NCI-H748 (cell line): ENCODE data around the gene PTPRQ.
"Not testable (repeated sequence)": the region's sequence is repeated elsewhere in the genome, so short reads cannot be mapped to it uniquely, and the experiment has no call there.

Experiments
- DNase-seq: peaks from one replicate; lab custom pipeline; 2025; ENCODE audit not compliant: unreplicated experiment; lab: John Stamatoyannopoulos, UW

Gene PTPRQ

GRCh38 chr12:80627782-80628181 lies 183.7 kb downstream of the PTPRQ start:
- DNase-seq = no peak

- peak; percentile 75 for DNase-seq
Measured at GRCh38 chr12:80632835-80633234, 188.8 kb downstream of the PTPRQ start.

DNA sequence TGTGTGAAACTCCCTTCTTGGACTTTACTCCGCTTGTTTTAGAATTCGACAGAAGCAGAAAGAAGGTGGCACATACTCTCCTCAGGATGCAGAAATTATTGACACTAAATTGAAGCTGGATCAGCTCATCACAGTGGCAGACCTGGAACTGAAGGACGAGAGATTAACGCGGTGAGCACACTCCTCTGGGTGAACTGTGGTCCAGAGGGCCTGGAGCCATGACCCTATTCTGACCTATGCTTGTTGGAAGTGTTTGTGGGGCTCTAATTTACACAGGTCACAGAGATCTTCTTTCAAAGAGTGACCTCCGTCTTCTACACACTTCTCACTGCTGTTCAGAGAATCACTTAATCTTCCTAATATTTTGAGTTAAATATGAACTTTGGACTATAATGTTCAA lies 190.9 kb downstream of the PTPRQ start:
- no peak for DNase-seq

GRCh38 chr12:80636832-80637231 lies 192.8 kb downstream of the PTPRQ start:
- no peak for DNase-seq

DNA sequence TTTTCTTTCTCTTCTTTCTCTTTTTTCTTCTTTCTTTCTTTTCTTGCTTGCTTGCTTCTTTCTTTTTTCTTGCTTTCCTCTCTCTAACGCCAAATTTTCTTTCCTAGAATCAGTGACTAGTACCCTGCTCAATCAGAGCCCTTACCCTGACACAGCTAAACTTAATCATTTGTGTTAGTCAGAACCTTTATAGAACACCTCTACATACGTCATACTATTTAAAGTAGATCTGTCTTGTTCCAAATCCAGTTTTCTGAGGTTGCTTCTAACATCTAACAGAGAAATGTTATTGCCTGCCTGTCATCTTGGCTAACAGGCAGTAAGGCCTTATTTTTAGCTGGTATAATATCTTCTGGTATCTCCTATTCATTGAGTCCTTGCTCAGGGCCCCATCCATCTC lies 197.9 kb downstream of the PTPRQ start:
- no peak for DNase-seq

DNA sequence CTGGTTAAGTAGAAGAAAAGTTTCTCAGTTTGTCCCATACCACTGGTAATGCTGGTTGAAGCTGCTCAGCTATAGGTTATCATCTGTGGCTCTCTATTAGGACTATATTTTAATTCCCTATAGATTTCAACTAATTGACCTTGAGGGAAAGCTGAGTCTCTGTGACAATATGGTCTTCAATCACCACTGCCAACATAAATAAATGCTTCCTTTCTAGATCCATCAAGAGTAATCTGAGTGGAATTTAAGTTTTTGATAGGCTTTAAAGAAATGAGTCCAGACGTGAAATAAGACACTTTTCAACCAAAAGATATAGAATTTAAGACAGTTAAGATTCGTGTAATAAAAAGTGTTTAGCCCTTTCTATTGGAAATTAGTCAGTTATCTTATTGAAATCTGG lies 199.9 kb downstream of the PTPRQ start:
- no peak for DNase-seq

- no peak for DNase-seq
Measured at GRCh38 chr12:80648881-80649280, 204.8 kb downstream of the PTPRQ start.

GRCh38 chr12:80655751-80656150 lies 211.7 kb downstream of the PTPRQ start:
- DNase-seq = no peak

- DNase-seq = no peak
Measured at GRCh38 chr12:80659512-80660063, 215.6 kb downstream of the PTPRQ start.

- no peak for DNase-seq
Measured at GRCh38 chr12:80662586-80662985, 218.6 kb downstream of the PTPRQ start.

GRCh38 chr12:80670214-80670613 lies 226.2 kb downstream of the PTPRQ start:
- no peak for DNase-seq

GRCh38 chr12:80676042-80676636 lies 232.1 kb downstream of the PTPRQ start:
- DNase-seq = not testable (repeated sequence)

DNA sequence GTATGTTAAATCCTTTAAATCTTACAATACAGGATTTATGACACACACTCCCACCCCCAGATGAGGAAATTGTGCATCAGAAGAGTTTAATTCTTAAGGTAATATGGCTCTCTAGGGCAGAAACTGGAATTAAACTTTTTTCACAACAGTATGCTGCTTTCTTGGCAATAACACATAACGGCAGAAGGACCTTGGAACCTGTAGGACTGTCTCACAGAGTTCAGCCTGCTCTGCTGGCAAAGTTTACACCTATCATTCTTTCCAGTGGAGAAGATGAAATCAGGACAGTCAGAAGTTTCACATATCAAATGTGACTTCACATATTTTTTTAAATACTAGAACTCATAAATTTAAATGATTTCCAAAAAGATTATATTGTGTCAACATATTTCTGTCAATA lies 232.8 kb downstream of the PTPRQ start:
- no peak for DNase-seq

- no peak for DNase-seq
Measured at GRCh38 chr12:80677994-80678393, 234.0 kb downstream of the PTPRQ start.

GRCh38 chr12:80679346-80680131 lies 235.5 kb downstream of the PTPRQ start:
- DNase-seq = no peak

- no peak for DNase-seq
Measured at GRCh38 chr12:80681287-80681686, 237.3 kb downstream of the PTPRQ start.

DNA sequence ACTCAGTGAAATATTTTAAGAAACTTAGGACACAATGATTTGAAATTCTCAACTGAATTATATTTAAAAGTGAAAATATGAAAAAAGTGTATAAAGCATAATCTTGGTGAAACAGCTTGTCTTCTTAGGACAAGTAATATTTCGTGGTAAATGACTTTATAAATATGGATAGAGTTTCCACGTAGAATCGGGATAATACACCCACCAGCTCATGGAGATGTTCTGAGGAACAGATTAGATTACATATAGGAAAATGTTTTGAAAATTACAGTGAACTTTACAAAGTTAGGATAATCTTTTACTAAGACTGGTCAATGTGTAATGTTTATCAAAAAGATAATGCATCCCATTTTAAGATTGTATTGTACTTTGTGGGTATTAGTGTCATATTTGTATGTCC lies 237.8 kb downstream of the PTPRQ start:
- DNase-seq = no peak

DNA sequence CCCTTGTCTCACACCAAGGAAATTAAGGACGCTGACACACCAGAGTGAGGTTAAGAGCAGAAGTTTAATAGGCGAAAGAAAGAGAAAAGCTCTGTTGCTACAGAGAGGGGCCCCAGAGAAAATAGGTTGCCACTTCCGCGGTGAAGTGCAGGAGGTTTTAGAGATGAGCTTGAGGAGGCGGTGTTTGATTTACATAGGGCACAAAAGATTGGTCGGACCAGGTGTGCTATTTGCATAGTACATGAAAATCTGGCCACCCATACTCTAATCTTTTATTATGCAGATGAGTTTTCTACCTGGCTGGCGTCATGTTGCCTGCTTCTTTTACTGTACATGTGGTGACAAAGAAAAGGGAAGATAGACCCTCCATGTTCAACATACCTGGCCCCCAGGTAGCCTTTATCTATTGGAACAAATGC lies 240.1 kb downstream of the PTPRQ start:
- peak; percentile 98 for DNase-seq

- no peak for DNase-seq
Measured at GRCh38 chr12:80690090-80690489, 246.1 kb downstream of the PTPRQ start.

GRCh38 chr12:80690513-80690912 lies 246.5 kb downstream of the PTPRQ start:
- DNase-seq = no peak

DNA sequence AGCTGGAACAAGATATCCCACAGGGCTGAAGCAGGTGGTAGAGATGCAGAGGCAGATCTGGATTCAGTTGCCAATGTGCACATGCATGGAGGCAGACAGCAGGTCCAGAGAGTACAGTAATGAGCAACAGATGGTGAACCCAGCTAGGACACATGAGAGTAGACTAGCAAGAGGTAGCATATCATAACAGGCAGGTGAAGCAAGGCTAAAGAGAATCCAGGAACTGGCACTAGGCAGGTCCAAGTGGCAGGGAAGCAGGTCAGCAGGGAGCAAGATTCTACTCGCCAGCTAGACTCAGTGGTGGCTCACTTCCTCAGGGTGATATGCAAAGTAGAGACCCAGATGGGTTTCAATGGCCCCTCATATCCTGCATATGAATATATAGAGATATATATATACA lies 248.1 kb downstream of the PTPRQ start:
- DNase-seq = no peak

- no peak for DNase-seq
Measured at GRCh38 chr12:80697270-80697887, 253.3 kb downstream of the PTPRQ start.
